A673 (cell line): ENCODE data around the gene CSRNP2.

ENCODE experiments used
- EZH2 ChIP-seq: fragments of 200-600 bp; sonication (generic); IDR thresholded peaks from 2 replicates; pipeline ENCODE4 v1.6.1; 2017; ENCODE audit warnings: borderline replicate concordance, low read depth, mild to moderate bottlenecking, mixed read lengths, antibody characterized with exemption, low read length; ENCODE audit not compliant: poor library complexity, severe bottlenecking
- TF ChIP-seq, protein P1 (sequence below): fragments of 300-800, 200-600 bp; sonication (generic); conservative IDR thresholded peaks from 2 replicates; pipeline ENCODE4 v1.5.1; 2017; ENCODE audit warnings: low read depth, mild to moderate bottlenecking, antibody characterized with exemption, low read length, moderate library complexity, mixed read lengths

DNA sequence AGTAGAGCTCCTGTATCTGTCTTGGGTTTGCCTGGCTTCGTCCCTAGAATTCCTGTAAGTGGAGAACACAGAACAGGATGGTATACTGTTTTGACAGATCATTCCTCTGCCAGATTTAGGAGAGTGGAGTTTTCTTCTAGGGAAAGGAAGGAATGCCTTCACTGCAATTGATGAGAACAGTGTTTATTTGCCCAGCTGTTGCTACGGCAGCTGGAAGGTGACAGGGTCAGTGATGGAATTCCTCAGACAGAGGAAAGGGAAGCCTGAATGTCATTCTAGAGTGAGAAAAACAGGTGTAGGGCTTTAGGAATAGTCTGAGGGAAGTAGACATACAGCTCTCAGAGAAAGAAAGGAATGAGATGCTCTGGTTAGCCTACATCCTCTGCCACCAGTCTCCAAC is 11.7 kb downstream of the CSRNP2 start:
- TF ChIP-seq, protein P1, sequence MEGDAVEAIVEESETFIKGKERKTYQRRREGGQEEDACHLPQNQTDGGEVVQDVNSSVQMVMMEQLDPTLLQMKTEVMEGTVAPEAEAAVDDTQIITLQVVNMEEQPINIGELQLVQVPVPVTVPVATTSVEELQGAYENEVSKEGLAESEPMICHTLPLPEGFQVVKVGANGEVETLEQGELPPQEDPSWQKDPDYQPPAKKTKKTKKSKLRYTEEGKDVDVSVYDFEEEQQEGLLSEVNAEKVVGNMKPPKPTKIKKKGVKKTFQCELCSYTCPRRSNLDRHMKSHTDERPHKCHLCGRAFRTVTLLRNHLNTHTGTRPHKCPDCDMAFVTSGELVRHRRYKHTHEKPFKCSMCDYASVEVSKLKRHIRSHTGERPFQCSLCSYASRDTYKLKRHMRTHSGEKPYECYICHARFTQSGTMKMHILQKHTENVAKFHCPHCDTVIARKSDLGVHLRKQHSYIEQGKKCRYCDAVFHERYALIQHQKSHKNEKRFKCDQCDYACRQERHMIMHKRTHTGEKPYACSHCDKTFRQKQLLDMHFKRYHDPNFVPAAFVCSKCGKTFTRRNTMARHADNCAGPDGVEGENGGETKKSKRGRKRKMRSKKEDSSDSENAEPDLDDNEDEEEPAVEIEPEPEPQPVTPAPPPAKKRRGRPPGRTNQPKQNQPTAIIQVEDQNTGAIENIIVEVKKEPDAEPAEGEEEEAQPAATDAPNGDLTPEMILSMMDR: no peak
- no peak for TF ChIP-seq EZH2
